ENCODE results near the gene WDTC1. TPM values are rescaled to one million over a fixed set of nuclear protein-coding genes. Genes with fewer than 3 reads are reported as not detected.

Gene WDTC1
- total and polyA plus RNA-seq, 9 of the 15 experiments (the other 6 are each of a cell fraction or from before 2014, with no cell fraction given) = 0.18 to 32.3 (median 8.8) TPM

DNA sequence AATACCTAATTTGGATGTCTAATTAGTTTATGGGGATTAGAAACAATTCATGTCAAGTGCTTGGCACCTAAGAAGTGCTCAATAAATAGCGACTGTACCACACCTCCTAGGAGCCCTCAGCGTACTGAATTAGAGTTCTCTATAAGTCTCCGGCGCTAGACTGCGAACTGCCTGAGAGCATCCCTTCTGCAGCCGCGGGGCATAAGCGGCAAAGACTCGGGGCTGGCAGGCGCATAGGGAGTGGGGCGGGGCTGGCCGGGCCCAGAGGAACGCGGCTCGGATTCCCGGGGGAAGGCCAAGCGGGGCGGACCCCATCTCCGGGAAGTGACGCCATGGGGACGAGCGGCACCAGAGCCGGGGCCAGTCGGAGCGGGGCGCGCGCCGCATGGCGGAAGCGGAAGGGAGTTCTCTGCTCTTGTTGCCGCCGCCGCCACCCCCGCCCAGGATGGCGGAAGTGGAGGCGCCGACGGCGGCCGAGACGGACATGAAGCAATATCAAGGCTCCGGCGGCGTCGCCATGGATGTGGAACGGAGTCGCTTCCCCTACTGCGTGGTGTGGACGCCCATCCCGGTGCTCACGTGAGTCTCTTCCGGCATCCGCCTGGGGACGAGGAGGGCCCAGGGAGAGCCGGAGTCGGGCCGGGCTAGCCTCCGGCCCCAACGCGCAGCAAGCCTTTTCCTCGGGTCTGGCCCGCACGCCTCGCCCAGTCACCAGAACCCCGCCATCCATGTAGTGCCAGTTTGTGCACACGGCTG is 87.6 kb downstream of the WDTC1 start, which contains the start of gene TMEM222 (continued):
- TF ChIP-seq ZKSCAN3 (CRISPR knock-in tag; IDR thresholded peaks at IDR 0.05) (peak; percentile 63; the same call in 1 of the 2 replicates), ETV5 (CRISPR knock-in tag; IDR thresholded peaks at IDR 0.05; ENCODE audit: low read depth) (peak; percentile 99), PML (IDR thresholded peaks at IDR 0.05; ENCODE audit: low read length) (no peak; the same call in 1 of the 2 replicates), RNF2 (IDR thresholded peaks at IDR 0.05) (peak; percentile 85; the same call in 1 of the 2 replicates), PHF8 (IDR thresholded peaks at IDR 0.05; ENCODE audit: borderline replicate concordance, low read length) (peak; percentile 99), ZNF3 (CRISPR knock-in tag; IDR thresholded peaks at IDR 0.05) (no peak), LCOR (CRISPR knock-in tag; IDR thresholded peaks at IDR 0.05) (peak; percentile 96), HNRNPL (IDR thresholded peaks at IDR 0.05; ENCODE audit: low read depth, low read length) (peak; percentile 76; the same call in 1 of the 2 replicates), POLR2A (conservative IDR thresholded peaks at IDR 0.05) (peak; percentile 92), ZNF175 (CRISPR knock-in tag; IDR thresholded peaks at IDR 0.05; ENCODE audit: low read depth) (0 out of 2 replicates have a peak, but pooled peaks have one; percentile 66), ARID1B (IDR thresholded peaks at IDR 0.05) (peak; percentile 25)
- TF ChIP-seq, protein P1, sequence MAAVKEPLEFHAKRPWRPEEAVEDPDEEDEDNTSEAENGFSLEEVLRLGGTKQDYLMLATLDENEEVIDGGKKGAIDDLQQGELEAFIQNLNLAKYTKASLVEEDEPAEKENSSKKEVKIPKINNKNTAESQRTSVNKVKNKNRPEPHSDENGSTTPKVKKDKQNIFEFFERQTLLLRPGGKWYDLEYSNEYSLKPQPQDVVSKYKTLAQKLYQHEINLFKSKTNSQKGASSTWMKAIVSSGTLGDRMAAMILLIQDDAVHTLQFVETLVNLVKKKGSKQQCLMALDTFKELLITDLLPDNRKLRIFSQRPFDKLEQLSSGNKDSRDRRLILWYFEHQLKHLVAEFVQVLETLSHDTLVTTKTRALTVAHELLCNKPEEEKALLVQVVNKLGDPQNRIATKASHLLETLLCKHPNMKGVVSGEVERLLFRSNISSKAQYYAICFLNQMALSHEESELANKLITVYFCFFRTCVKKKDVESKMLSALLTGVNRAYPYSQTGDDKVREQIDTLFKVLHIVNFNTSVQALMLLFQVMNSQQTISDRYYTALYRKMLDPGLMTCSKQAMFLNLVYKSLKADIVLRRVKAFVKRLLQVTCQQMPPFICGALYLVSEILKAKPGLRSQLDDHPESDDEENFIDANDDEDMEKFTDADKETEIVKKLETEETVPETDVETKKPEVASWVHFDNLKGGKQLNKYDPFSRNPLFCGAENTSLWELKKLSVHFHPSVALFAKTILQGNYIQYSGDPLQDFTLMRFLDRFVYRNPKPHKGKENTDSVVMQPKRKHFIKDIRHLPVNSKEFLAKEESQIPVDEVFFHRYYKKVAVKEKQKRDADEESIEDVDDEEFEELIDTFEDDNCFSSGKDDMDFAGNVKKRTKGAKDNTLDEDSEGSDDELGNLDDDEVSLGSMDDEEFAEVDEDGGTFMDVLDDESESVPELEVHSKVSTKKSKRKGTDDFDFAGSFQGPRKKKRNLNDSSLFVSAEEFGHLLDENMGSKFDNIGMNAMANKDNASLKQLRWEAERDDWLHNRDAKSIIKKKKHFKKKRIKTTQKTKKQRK (IDR thresholded peaks at IDR 0.05; ENCODE audit: borderline replicate concordance, low read depth, low read length) = 0 out of 2 replicates have a peak, but pooled peaks have one; percentile 31
- TF ChIP-seq, protein P2, sequence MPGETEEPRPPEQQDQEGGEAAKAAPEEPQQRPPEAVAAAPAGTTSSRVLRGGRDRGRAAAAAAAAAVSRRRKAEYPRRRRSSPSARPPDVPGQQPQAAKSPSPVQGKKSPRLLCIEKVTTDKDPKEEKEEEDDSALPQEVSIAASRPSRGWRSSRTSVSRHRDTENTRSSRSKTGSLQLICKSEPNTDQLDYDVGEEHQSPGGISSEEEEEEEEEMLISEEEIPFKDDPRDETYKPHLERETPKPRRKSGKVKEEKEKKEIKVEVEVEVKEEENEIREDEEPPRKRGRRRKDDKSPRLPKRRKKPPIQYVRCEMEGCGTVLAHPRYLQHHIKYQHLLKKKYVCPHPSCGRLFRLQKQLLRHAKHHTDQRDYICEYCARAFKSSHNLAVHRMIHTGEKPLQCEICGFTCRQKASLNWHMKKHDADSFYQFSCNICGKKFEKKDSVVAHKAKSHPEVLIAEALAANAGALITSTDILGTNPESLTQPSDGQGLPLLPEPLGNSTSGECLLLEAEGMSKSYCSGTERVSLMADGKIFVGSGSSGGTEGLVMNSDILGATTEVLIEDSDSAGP (CRISPR knock-in tag; IDR thresholded peaks at IDR 0.05) = peak; percentile 64; the same call in 1 of the 2 replicates
- TF ChIP-seq, protein P3, sequence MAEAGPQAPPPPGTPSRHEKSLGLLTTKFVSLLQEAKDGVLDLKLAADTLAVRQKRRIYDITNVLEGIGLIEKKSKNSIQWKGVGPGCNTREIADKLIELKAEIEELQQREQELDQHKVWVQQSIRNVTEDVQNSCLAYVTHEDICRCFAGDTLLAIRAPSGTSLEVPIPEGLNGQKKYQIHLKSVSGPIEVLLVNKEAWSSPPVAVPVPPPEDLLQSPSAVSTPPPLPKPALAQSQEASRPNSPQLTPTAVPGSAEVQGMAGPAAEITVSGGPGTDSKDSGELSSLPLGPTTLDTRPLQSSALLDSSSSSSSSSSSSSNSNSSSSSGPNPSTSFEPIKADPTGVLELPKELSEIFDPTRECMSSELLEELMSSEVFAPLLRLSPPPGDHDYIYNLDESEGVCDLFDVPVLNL (CRISPR knock-in tag; IDR thresholded peaks at IDR 0.05; ENCODE audit: low read depth) = peak; percentile 75; the same call in 1 of the 2 replicates
- TF ChIP-seq, protein P4, sequence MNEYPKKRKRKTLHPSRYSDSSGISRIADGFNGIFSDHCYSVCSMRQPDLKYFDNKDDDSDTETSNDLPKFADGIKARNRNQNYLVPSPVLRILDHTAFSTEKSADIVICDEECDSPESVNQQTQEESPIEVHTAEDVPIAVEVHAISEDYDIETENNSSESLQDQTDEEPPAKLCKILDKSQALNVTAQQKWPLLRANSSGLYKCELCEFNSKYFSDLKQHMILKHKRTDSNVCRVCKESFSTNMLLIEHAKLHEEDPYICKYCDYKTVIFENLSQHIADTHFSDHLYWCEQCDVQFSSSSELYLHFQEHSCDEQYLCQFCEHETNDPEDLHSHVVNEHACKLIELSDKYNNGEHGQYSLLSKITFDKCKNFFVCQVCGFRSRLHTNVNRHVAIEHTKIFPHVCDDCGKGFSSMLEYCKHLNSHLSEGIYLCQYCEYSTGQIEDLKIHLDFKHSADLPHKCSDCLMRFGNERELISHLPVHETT (CRISPR knock-in tag; conservative IDR thresholded peaks at IDR 0.05 in 1 of 2, IDR thresholded peaks at IDR 0.05 in 1 of 2) = peak in 1 of 2 experiments; percentile 99; a peak in 2 of 4 replicates

Data from K562 (cell line).